Suprapubic skin (tissue), 4 donors: ENCODE results near the gene GAD2. TPM values are rescaled to one million over a fixed set of nuclear protein-coding genes. Genes with fewer than 3 reads are reported as not detected.

Source experiments
- DNase-seq, 2 donors: peaks; one replicate each; pipeline ENCODE4 v3.0.0-alpha.2; 2019; ENCODE audit warnings: low spot score in 2 of 2
- H3K27ac ChIP-seq: fragments of 200-600 bp; sonication (generic); one replicate; pipeline ENCODE4 v1.5.1; 2019
- H3K27me3 ChIP-seq: fragments of 200-600 bp; sonication (generic); one replicate; pipeline ENCODE4 v1.5.1; 2019
- H3K36me3 ChIP-seq: fragments of 200-600 bp; sonication (generic); one replicate; pipeline ENCODE4 v1.5.1; 2019
- H3K4me1 ChIP-seq: fragments of 200-600 bp; sonication (generic); one replicate; pipeline ENCODE4 v1.5.1; 2019
- H3K4me3 ChIP-seq: fragments of 200-600 bp; sonication (generic); one replicate; pipeline ENCODE4 v1.5.1; 2019; ENCODE audit warnings: mild to moderate bottlenecking
- H3K9me3 ChIP-seq: fragments of 200-600 bp; sonication (generic); one replicate; pipeline ENCODE4 v1.5.1; 2019
- CTCF ChIP-seq, 2 donors: fragments of 200-600 bp in 1 of 2; fragments of 450-650 bp in 1 of 2; sonication (generic) in 1 of 2; IDR thresholded peaks; one replicate each; pipeline ENCODE4 v1.5.1; 2016 to 2019; ENCODE audit warnings: antibody characterized with exemption in 2 of 2, mild to moderate bottlenecking in 1 of 2, moderate library complexity in 1 of 2
- EP300 ChIP-seq: sonication (generic); formaldehyde crosslinking; IDR thresholded peaks from one replicate; pipeline ENCODE4 v1.6.1; 2017; ENCODE audit warnings: antibody characterized with exemption
- POLR2A ChIP-seq, 2 donors: fragments of 450-650 bp; IDR thresholded peaks; one replicate each; pipeline ENCODE4 v1.6.1; 2017; ENCODE audit warnings: antibody characterized with exemption in 2 of 2, mild to moderate bottlenecking in 2 of 2, moderate library complexity in 2 of 2
- POLR2AphosphoS5 ChIP-seq, 3 donors: sonication (generic); formaldehyde crosslinking; IDR thresholded peaks; one replicate each; pipeline ENCODE4 v1.6.1; 2017; ENCODE audit warnings: antibody characterized with exemption in 3 of 3
- WGBS: methylation state at CpG from one replicate; pipeline ENCODE4 v1.1.5; 2018; 5-methylcytosine and 5-hydroxymethylcytosine counted together
- total RNA-seq, 4 donors: library from RNA; depleted of rRNA; stranded (reverse); fragments of >200 nt; gene quantifications; one replicate each; pipeline ENCODE4 v1.1.0, GENCODE V29; 2016

GAD2 gene
- total RNA-seq, 4 donors from 2014 or later, result not detected

GRCh38 chr10:26290236-26290635, 73.7 kb downstream of the GAD2 start:
- no peak for DNase-seq
- H3K36me3 ChIP-seq, result no peaks in the 10 kb centered on the region
- TF ChIP-seq POLR2AphosphoS5 (IDR thresholded peaks at IDR 0.05) (no peak), CTCF (IDR thresholded peaks at IDR 0.05) (no peak), EP300 (no peak), POLR2A (IDR thresholded peaks at IDR 0.05) (no peak)
- H3K4me1 ChIP-seq, result no peaks in the 10 kb centered on the region
- H3K27me3 ChIP-seq, result no peaks in the 10 kb centered on the region
- WGBS, result 63% methylated on average over 4 of the region's 4 CpGs
- no peak overlapping the region for H3K4me3 ChIP-seq
- no peak overlapping the region for H3K27ac ChIP-seq
- H3K9me3 ChIP-seq, result no peaks in the 10 kb centered on the region

GRCh38 chr10:26291721-26292480, 75.3 kb downstream of the GAD2 start:
- 68% methylated on average over 13 of the region's 13 CpGs for WGBS
- H3K27me3 ChIP-seq, result no peaks in the 10 kb centered on the region
- DNase-seq, result no peak
- H3K9me3 ChIP-seq, result no peaks in the 10 kb centered on the region
- no peak overlapping the region for H3K4me3 ChIP-seq
- H3K4me1 ChIP-seq, result no peaks in the 10 kb centered on the region
- H3K36me3 ChIP-seq, result no peaks in the 10 kb centered on the region
- no peak for TF ChIP-seq CTCF (IDR thresholded peaks at IDR 0.05)
- no peak for TF ChIP-seq POLR2AphosphoS5 (IDR thresholded peaks at IDR 0.05)
- TF ChIP-seq EP300, result no peak
- TF ChIP-seq POLR2A (IDR thresholded peaks at IDR 0.05), result no peak
- H3K27ac ChIP-seq, result no peak overlapping the region

- no peak overlapping the region for H3K4me3 ChIP-seq
- no peak overlapping the region for H3K27ac ChIP-seq
- H3K4me1 ChIP-seq, result no peaks in the 10 kb centered on the region
- no peaks in the 10 kb centered on the region for H3K36me3 ChIP-seq
- TF ChIP-seq EP300 (no peak), CTCF (IDR thresholded peaks at IDR 0.05) (no peak), POLR2AphosphoS5 (IDR thresholded peaks at IDR 0.05) (no peak)
- no peaks in the 10 kb centered on the region for H3K27me3 ChIP-seq
- H3K9me3 ChIP-seq, result no peaks in the 10 kb centered on the region
- DNase-seq, result no peak
- 46% methylated on average over 3 of the region's 3 CpGs for WGBS
Observed at GRCh38 chr10:26296360-26296759, 79.8 kb downstream of the GAD2 start.

GRCh38 chr10:26300001-26300400, 83.4 kb downstream of the GAD2 start:
- H3K9me3 ChIP-seq, result no peaks in the 10 kb centered on the region
- no peaks in the 10 kb centered on the region for H3K27me3 ChIP-seq
- DNase-seq, result no peak
- H3K4me3 ChIP-seq, result no peak overlapping the region
- no peak for TF ChIP-seq EP300
- no peak for TF ChIP-seq POLR2A (IDR thresholded peaks at IDR 0.05)
- no peak for TF ChIP-seq POLR2AphosphoS5 (IDR thresholded peaks at IDR 0.05)
- TF ChIP-seq CTCF (IDR thresholded peaks at IDR 0.05), result no peak
- WGBS, result 57% methylated on average over 2 of the region's 2 CpGs
- H3K4me1 ChIP-seq, result no peaks in the 10 kb centered on the region
- no peak overlapping the region for H3K27ac ChIP-seq
- H3K36me3 ChIP-seq, result no peaks in the 10 kb centered on the region

- H3K4me1 ChIP-seq, result no peaks in the 10 kb centered on the region
- no peaks in the 10 kb centered on the region for H3K36me3 ChIP-seq
- no peak for DNase-seq
- H3K27ac ChIP-seq, result no peak overlapping the region
- no peaks in the 10 kb centered on the region for H3K9me3 ChIP-seq
- no peaks in the 10 kb centered on the region for H3K27me3 ChIP-seq
- no peak overlapping the region for H3K4me3 ChIP-seq
- TF ChIP-seq EP300, result no peak
Observed at GRCh38 chr10:26303366-26303765, 86.8 kb downstream of the GAD2 start.

- 46% methylated on average over 3 of the region's 3 CpGs for WGBS
- no peak overlapping the region for H3K4me3 ChIP-seq
- TF ChIP-seq POLR2A (IDR thresholded peaks at IDR 0.05), result no peak
- TF ChIP-seq CTCF (IDR thresholded peaks at IDR 0.05), result no peak
- TF ChIP-seq EP300, result no peak
- no peak for TF ChIP-seq POLR2AphosphoS5 (IDR thresholded peaks at IDR 0.05)
- no peak for DNase-seq
- no peaks in the 10 kb centered on the region for H3K4me1 ChIP-seq
- peaks cover 15% of the 10 kb centered on the region for H3K27me3 ChIP-seq
- H3K36me3 ChIP-seq, result no peaks in the 10 kb centered on the region
- no peak overlapping the region for H3K27ac ChIP-seq
- no peaks in the 10 kb centered on the region for H3K9me3 ChIP-seq
Observed at GRCh38 chr10:26310361-26310760, 93.8 kb downstream of the GAD2 start.
